Heart left ventricle (tissue), 16 donors: ENCODE results near the gene MAN1C1. TPM values are rescaled to one million over a fixed set of nuclear protein-coding genes. Genes with fewer than 3 reads are reported as not detected.

ENCODE experiments used
- ATAC-seq, 4 donors: fragments of 200-7000 bp; cut with Tn5 transposase; one replicate each; pipeline ENCODE4 v1.9.1; 2020 to 2022; ENCODE audit warnings: moderate library complexity in 4 of 4, mild to moderate bottlenecking in 3 of 4, moderate number of reproducible peaks in 1 of 4
- DNase-seq, 5 donors: peaks; one replicate each; pipeline ENCODE4 v3.0.0-alpha.2; 2020
- H3K27ac ChIP-seq, 12 donors: fragments of 200-600 bp; sonication (generic) in 4 of 12; one replicate each; pipeline versions ENCODE4 v1.5.0 to v1.8.0; 2016 to 2022; ENCODE audit warnings: mild to moderate bottlenecking in 2 of 12
- H3K27me3 ChIP-seq, 9 donors: fragments of 200-600 bp; sonication (generic) in 2 of 9; one replicate each; pipeline versions ENCODE4 v1.5.1 to v1.8.0; 2016 to 2022; ENCODE audit warnings: mild to moderate bottlenecking in 3 of 9
- H3K36me3 ChIP-seq, 9 donors: fragments of 200-600 bp; sonication (generic) in 2 of 9; one replicate each; pipeline versions ENCODE4 v1.5.0 to v1.8.0; 2018 to 2022; ENCODE audit warnings: mild to moderate bottlenecking in 2 of 9
- H3K4me1 ChIP-seq, 12 donors: fragments of 200-600 bp; sonication (generic) in 4 of 12; one replicate each; pipeline versions ENCODE4 v1.5.0 to v1.8.0; 2016 to 2022; ENCODE audit warnings: mild to moderate bottlenecking in 3 of 12
- H3K4me3 ChIP-seq, 12 donors: fragments of 200-600 bp; sonication (generic) in 4 of 12; one replicate each; pipeline versions ENCODE4 v1.5.0 to v1.8.0; 2017 to 2022; ENCODE audit warnings: mild to moderate bottlenecking in 9 of 12, moderate library complexity in 4 of 12
- H3K9me3 ChIP-seq, 12 donors: fragments of 200-600 bp; sonication (generic) in 4 of 12; one replicate each; pipeline versions ENCODE4 v1.5.0 to v1.8.0; 2016 to 2022; ENCODE audit warnings: mild to moderate bottlenecking in 1 of 12
- POLR2A ChIP-seq, 2 donors: fragments of 450-650 bp; IDR thresholded peaks; one replicate each; pipeline ENCODE4 v1.6.1; 2017; ENCODE audit warnings: antibody characterized with exemption in 2 of 2, mild to moderate bottlenecking in 2 of 2, moderate library complexity in 2 of 2
- WGBS, 4 donors: extraction: QIAGEN DNeasy Blood & Tissue Kit in 2 of 4; methylation state at CpG; one replicate each; pipeline versions ENCODE4 v1.1.5 to v1.1.7; 2013 to 2018; 5-methylcytosine and 5-hydroxymethylcytosine counted together
- intact Hi-C, 10 donors: fragments of 100-400 bp; cut with DNase I; formaldehyde crosslinking; loops; one replicate each; pipeline versions ENCODE4 v1.11.1 to v1.14.2; 2022
- polyA plus RNA-seq, 2 donors: library from polyadenylated mRNA; stranded (reverse); fragments of 200-250 nt; gene quantifications; one replicate each; pipeline ENCODE4 v1.2.3, GENCODE V29; 2013
- total RNA-seq, 9 donors: library from RNA; depleted of rRNA in 2 of 9; stranded (reverse); fragments of >200 nt in 2 of 9; fragmentation: NEBNext Ultra II Directional in 3 of 9; extraction: Animal tissue kit (Norgen Biotek cat#: 25700) in 3 of 9; gene quantifications; one replicate each; pipeline versions ENCODE4 v1.1.0 to v1.2.4, GENCODE V29; 2016 to 2023
- TF ChIP-seq, protein P1 (sequence below), 12 donors: fragments of 200-600 bp; sonication (generic) in 4 of 12; IDR thresholded peaks; one replicate each; pipeline versions ENCODE4 v1.5.0 to v1.8.0; 2018 to 2022; ENCODE audit warnings: antibody characterized with exemption in 12 of 12, mild to moderate bottlenecking in 5 of 12
- donor health status: ischemic (EF 13 %, LVEDD 7.1; RV severe dilation, severe dysfunction).
- donor health status: healthy with polysubstance abuse.
- donor health status: DM: no; HTN: yes; CAD: no.
- donor health status: DM: no; HTN: no; CAD: no.
- donor health status: ischemic (EF 25% LVEDD 6.9; RV normal size, moderate dysfunction).
- donor health status: ischemic (EF 25% LVEDD 5.7; RV mildly dilated, moderate dysfunction).
- donor health status: healthy.
- donor health status: DM: yes; HTN: yes; CAD: no.
- donor health status: ischemic (EF 35%, LVEDD 5.7; RV mildly dilated, moderate dysfunction).
- donor health status: nonischemic (EF 11% LVEDD 7.7; RV severe dilation, severe dysfunction).
- donor health status: DM: yes; HTN: yes; CAD: no.
- donor health status: PGD.
- donor health status: ischemic (EF 29% LVEDD 5.4; RV normal size, mild dysfunction).
- donor health status: nonischemic (EF 23%, LVEDD 6.1; RV moderate dilation, normal function).

The MAN1C1 gene
- total and polyA plus RNA-seq, 11 donors, result 7.7 to 25.7 (median 14.7) TPM

DNA sequence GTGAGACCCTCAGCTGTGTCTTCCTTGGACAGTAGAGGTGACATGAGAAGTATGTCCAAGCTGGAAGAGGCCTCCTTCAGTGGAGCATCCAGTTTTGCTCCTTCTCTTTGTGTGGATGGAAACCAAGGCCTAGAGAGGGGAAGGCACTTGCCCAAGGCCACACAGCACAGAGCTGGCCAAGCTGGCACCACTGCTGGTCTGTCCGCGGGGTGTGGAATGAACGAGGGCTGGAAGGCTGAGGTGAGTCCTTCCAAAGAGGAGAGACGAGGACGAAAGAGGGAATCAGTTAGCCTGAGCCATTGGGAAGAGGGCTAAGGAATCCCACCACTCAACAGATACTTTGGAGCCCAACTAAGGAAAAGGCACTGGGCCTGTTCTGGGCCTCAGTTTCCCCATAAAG is 155.6 kb downstream of the MAN1C1 start:
- H3K9me3 ChIP-seq, result no peaks in the 10 kb centered on the region
- ATAC-seq, result no peak
- peaks cover 0 to 50% (median 31%) of the 10 kb centered on the region in 12 donors for H3K4me1 ChIP-seq
- H3K36me3 ChIP-seq, result peaks cover 0 to 22% (median 2%) of the 10 kb centered on the region in 9 donors
- peak overlapping the region in 10 of 12 donors; percentile 17 to 78 (median 58) for H3K27ac ChIP-seq
- H3K27me3 ChIP-seq, result no peaks in the 10 kb centered on the region
- DNase-seq, result no peak
- no peak overlapping the region for H3K4me3 ChIP-seq
- WGBS, 4 donors, result 94 to 98% (median 94%) methylated on average over 5 of the region's 5 CpGs
- TF ChIP-seq, protein P1, sequence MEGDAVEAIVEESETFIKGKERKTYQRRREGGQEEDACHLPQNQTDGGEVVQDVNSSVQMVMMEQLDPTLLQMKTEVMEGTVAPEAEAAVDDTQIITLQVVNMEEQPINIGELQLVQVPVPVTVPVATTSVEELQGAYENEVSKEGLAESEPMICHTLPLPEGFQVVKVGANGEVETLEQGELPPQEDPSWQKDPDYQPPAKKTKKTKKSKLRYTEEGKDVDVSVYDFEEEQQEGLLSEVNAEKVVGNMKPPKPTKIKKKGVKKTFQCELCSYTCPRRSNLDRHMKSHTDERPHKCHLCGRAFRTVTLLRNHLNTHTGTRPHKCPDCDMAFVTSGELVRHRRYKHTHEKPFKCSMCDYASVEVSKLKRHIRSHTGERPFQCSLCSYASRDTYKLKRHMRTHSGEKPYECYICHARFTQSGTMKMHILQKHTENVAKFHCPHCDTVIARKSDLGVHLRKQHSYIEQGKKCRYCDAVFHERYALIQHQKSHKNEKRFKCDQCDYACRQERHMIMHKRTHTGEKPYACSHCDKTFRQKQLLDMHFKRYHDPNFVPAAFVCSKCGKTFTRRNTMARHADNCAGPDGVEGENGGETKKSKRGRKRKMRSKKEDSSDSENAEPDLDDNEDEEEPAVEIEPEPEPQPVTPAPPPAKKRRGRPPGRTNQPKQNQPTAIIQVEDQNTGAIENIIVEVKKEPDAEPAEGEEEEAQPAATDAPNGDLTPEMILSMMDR (IDR thresholded peaks at IDR 0.05), result no peak
- no peak for TF ChIP-seq POLR2A (IDR thresholded peaks at IDR 0.05)
- intact Hi-C loops, result no loop called here

GRCh38 chr1:25772692-25773245 is 156.2 kb downstream of the MAN1C1 start:
- Histone ChIP-seq H3K4me1 (peaks cover 0 to 50% (median 31%) of the 10 kb centered on the region in 12 donors), H3K27ac (peak overlapping the region in 1 of 12 donors; percentile 72), H3K9me3 (no peaks in the 10 kb centered on the region), H3K27me3 (no peaks in the 10 kb centered on the region), H3K4me3 (no peak overlapping the region), H3K36me3 (peaks cover 0 to 22% (median 7%) of the 10 kb centered on the region in 9 donors)
- WGBS, 4 donors, result 82 to 93% (median 87%) methylated on average over 5 of the region's 5 CpGs
- intact Hi-C loops, result no loop called here
- TF ChIP-seq, protein P1 (IDR thresholded peaks at IDR 0.05), result no peak
- no peak for TF ChIP-seq POLR2A (IDR thresholded peaks at IDR 0.05)
- DNase-seq, result no peak
- no peak for ATAC-seq

DNA sequence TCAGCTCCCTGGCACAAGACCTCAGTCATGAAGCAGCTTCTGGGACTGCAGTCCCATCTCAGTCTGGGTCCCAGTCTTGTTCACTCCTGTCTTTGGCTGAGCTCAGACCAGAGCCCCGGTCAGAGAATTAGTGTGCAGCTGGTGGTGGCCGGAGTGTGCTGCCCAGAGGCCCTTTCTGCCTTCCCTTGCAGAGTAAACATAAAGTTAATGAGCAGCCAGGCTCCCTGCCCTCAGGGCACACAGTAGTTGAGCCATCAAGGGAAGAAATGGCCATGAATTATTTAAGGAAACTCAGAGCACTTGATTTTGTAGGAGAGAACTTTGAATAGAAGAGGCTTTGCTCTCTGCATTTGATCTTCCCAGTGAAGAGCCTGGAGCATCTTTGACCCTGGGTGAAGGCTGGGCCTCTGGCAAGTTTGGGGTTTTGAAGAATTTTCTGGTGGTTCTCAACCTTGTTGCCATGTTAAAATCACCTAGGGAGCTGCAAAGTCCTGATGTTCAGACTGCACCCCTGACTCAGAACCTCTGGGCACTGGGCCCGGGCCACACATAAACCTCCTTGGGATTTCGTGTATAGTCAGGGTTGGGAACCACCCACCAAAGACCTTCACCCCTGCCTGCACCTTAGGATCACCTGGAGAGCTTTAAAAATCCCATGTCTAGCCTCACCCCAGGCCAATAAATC is 157.0 kb downstream of the MAN1C1 start:
- Histone ChIP-seq H3K27me3 (no peaks in the 10 kb centered on the region), H3K4me1 (peaks cover 0 to 50% (median 31%) of the 10 kb centered on the region in 12 donors), H3K36me3 (peaks cover 0 to 26% (median 12%) of the 10 kb centered on the region in 9 donors), H3K27ac (peak overlapping the region in 1 of 12 donors; percentile 38), H3K9me3 (no peaks in the 10 kb centered on the region), H3K4me3 (no peak overlapping the region)
- no peak for TF ChIP-seq POLR2A (IDR thresholded peaks at IDR 0.05)
- TF ChIP-seq, protein P1 (IDR thresholded peaks at IDR 0.05), result no peak
- no peak for ATAC-seq
- 84 to 96% (median 90%) methylated on average over 2 to 4 of the region's 4 CpGs for WGBS, 4 donors
- no peak for DNase-seq
- intact Hi-C loops, result no loop called here

DNA sequence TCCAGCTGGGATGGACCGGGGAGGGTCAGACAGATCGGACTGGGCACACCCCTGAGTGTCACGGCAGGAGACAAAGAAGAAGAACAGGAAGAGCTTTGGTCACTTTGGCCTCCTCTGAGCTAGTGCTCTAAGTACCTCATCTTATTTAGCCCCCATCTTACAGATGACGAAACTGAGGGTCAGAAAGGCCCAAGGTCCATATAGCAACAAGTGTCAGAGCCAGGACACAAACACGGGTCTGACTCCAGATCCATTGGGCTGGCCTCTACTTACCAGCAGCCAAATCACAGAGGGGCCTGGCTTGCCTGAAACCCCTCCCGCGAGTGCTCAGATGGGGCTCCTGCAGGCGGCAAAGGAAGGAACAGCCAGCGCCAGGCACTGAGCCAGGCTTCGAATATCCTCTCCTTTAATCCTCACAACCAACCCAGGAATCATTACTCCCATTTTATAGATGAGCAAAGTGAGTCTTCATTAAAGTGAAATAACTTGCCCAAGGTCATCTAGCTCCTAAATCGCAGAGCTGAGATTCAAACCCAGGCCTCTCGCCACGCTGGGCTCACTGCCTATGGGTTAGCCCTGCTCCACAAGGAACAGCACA is 157.7 kb downstream of the MAN1C1 start:
- no peaks in the 10 kb centered on the region for H3K9me3 ChIP-seq
- H3K4me1 ChIP-seq, result peaks cover 0 to 49% (median 30%) of the 10 kb centered on the region in 12 donors
- 84 to 88% (median 84%) methylated on average over 10 to 13 of the region's 13 CpGs for WGBS, 4 donors
- ATAC-seq (no peak), DNase-seq (no peak)
- H3K4me3 ChIP-seq, result no peak overlapping the region
- TF ChIP-seq, protein P1 (IDR thresholded peaks at IDR 0.05), result no peak
- no peak for TF ChIP-seq POLR2A (IDR thresholded peaks at IDR 0.05)
- H3K36me3 ChIP-seq, result peaks cover 0 to 26% (median 12%) of the 10 kb centered on the region in 9 donors
- intact Hi-C loops, result no loop called here
- no peaks in the 10 kb centered on the region for H3K27me3 ChIP-seq
- peak overlapping the region in 1 of 12 donors; percentile 8 for H3K27ac ChIP-seq
